ENCODE results near the gene SPECC1.
A peak's percentile ranks its signal among the peaks of the same experiment; 100 is the strongest.
"Not testable (repeated sequence)": the region's sequence is repeated elsewhere in the genome, so short reads cannot be mapped to it uniquely, and the experiment has no call there.

Gene SPECC1

GRCh38 chr17:20213449-20213848, 204.3 kb downstream of the SPECC1 start:
- DNase-seq, result no peak

DNA sequence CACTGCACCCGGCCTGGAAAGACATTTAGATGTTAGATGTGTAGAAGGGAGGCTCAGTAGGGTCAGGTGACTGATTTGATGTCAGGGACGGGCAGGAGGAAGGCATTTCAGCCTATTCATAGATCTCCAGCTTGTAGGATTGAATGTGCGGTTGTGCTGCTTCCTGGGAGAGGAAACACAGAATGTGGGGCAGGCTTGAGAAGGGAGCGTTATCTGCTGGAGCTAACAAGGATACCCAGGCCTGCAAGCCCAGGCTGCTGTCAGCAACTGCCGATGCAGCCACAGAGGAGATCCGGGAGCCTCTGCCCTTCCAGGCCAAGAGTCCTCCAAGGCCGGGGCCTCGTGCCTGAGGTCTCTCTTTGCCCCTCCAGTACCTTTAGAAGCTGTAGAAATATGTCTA, 205.6 kb downstream of the SPECC1 start:
- no peak for DNase-seq

- no peak for DNase-seq
Observed at GRCh38 chr17:20216154-20216815, 207.1 kb downstream of the SPECC1 start.

DNA sequence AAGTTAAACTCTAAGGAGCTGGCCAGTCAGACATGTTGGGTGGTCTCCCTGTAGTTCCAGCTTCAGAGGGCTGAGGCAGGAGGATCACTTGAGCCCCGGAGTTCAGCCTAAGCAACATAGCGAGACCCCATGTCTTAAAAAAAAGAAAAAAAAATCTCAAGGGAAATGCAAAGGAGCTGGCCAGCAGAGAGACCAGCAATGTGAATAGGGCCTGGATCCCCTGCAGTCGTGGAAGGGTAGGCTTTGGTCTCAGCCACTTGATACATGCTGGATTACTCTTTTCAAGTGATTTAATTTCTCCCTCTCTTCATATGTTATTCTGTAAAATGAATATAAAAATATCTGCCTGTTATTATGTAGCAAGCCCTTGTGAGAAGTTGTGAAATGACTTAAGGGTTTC, 207.7 kb downstream of the SPECC1 start:
- DNase-seq, result no peak

- no peak for DNase-seq
Observed at GRCh38 chr17:20217677-20218076, 208.5 kb downstream of the SPECC1 start.

GRCh38 chr17:20218272-20218671, 209.1 kb downstream of the SPECC1 start:
- DNase-seq, result no peak

DNA sequence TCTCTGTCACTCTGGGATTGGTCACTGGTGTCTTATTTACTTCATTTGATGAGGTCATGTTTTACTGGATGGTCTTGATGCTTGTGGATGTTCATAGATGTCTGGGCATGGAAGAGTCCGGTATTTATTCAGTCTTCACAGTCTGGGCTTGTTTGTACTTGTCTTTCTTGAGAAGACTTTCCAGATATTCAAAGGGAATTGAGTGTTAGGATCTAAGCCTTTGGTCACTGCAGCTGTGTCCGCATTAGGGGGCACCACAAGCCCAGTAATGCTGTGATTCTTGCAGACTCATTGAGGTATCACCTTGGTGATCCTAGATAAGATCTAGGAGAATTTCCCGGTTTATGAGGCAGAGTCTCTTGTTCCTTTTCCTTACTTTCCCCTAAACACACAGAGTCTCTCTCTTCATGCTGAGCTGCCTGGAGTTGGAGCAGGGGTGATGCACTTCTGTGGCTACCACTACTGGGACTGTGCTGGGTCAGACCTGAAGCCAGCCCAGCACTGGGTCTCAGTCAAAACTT, 214.7 kb downstream of the SPECC1 start:
- DNase-seq, result no peak

DNA sequence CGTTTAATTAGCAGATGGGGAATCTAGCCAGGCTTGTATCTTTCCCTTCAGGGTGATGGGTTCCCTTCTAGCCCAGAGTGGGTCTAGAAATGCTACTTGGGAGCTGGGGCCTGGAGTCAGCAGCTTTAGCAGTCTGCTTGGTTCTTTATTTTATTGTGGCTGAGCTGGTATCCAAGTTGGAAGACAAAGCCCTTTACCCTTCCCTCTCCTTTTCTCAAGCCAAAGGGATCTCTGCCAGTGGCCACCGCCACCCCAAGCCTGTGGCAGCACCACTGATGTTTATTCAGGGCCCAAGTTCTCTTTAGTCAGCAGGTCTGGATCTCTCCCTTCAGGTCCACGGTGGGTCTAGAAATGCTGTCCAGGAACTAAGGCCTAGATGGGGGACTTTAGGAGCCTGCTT, 215.2 kb downstream of the SPECC1 start:
- DNase-seq, result no peak

DNA sequence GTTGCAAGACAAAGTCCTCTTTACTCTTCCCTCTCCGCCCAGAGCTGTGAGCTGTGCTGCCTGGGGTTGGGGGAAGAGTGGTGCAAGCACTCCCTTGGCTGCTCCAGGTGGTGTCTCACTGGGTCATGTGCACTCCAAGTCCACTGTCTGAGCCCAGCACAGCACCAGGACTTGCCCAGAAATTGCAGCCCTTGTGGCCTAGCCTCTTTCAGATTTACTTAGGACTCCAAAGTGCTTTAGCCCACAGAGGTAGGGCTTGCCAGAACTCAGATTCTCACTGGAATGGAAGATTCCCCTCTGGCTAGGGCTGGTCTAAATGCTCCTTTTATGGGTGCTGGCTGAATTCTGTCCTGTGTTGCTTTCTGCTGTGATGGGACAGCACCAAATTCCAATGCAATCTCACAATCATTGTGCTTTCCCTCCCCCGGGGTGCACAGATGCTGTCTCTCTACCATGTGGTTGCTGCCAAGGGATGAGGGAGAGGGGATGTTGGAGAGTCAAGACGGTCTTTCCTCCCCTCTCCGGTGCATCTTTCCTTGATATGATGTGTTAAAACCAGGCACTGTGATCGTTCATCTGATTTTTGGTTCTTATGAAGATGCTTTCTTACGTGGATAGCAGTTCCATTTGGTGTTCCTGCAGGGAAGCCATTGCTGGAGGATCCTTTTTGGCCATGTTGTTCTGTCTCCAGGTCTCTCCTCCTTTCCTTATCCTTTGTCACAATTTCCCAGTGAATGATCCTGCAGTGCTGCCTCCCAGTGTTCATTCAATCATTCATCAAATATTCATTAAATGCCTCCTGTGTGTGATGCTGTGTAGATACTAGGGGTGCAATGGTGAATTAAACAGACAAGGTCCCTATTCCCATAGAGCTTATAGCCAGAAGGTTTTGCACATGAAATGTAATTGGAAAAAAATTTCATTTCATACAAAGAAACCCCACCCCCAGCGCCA, 216.3 kb downstream of the SPECC1 start:
- no peak for DNase-seq

DNA sequence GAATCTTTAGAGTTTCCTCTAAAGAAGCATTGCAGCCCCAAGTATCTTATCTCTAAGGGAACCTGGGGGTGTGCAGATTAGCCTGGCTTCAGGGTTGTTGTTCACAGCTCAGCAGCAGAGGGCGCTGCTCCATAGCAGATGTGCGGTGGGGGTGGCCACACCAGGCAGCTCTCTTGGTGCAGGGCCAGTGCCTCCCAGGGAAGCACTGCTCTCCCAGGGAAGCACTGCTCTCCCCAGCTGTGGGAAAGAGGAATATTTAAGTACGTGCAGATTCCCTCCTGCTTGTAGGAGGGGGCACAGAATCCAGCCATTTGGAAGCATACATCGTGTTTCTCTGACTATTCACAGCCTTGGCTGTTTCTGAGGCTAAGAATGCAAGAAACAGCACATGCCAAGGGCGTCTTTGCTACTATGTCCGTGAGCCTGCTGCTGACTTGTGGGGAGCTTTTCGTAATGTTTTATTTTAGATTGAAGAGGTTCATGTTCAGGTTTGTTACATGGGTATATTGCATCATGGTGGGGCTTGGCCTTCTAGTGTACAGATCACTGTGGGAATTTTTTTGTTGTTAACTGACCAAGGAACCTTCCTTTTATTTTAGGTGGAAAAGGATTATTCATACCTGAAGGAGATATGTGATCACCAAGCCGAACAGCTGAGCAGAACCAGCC, 217.8 kb downstream of the SPECC1 start:
- DNase-seq, result peak; percentile 55

DNA sequence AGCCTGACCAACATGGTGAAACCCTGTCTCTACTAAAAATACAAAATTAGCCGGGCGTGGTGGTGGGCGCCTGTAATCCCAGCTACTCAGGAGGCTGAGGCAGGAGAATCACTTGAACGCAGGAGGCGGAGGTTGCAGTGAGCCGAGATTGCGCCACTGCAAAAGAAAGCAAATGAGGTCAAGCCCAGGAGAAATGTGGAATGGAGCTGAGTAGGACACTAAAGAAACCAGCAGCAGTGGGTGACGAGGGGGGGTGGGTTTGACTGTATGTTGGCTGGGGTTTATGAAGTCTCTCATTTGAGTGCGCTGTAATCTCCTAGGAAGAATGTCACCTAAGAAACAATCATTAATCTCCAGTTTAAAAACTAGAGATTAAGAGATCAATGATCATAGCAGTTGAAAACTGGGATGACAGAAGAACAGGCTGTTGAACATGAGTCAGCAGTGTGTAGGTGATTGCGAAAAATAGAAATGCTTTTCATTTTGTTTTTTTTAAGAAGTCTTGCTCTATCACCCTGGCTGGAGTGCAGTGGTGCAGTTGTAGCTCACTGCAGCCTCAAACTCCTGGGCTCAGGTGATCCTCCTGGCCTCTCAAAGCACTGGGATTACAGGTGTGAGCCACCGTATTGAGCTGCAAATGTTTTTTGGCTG, 218.7 kb downstream of the SPECC1 start:
- DNase-seq, result not testable (repeated sequence)

- DNase-seq, result no peak
Observed at GRCh38 chr17:20228410-20228809, 219.3 kb downstream of the SPECC1 start.

- DNase-seq, result no peak
Observed at GRCh38 chr17:20228860-20229259, 219.7 kb downstream of the SPECC1 start.

DNA sequence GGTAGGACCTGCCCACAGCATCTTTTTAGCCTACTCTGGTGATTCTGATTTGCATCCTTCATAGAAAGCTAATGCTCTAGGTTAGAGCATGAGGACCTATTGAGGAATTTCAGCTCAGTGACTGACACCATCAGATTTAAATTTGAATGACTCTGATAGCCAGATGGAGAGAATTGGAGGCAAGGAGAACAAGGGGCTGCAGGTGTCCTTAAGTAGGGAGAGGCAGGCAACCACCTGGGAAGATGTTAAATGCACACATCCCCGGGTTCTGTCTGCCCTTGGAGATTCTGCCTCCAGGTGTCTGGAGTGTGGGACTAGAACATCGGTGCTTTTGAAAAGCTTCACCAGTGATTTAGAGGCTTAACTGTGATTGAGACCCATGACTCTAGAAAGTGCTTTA, 221.8 kb downstream of the SPECC1 start:
- no peak for DNase-seq

DNA sequence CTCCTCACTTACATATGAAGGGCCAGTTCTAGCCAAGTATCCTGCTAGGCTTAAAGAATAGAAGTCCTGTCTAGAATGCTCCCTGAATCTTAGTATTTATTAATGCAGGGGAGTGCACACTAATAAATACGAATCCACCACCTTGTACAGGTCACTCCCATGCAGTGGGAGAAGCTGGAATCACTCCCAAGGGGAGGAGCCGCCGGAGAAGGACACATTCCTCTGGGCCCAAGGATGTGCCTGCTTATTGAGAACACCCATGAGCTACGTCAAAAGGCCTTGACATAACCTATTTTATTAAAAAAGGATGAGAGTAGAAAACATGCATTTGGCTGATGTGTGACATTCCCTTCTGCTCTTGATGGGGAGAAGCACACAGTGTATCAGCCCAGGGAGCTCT, 223.5 kb downstream of the SPECC1 start:
- no peak for DNase-seq

GRCh38 chr17:20234276-20234675, 225.1 kb downstream of the SPECC1 start:
- DNase-seq, result no peak

DNA sequence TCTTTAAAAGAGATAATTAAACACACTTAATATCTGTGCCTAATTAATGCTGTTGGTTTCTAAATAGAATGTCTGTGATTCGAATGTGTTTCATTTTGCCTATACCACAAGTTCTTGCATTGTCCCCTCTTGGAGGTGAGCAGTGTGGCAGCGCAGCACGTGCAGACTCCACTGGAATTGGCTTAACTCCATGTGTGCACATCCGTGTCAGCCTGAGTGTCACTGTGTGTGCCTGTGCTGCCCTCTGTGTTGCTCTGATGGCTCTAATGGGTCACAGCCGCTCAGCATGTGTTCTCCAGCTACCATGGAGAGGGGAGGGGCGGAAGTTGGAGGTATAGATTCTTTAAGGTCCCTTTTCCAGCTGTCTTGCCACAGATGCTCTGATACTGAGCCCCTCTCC, 226.6 kb downstream of the SPECC1 start:
- DNase-seq, result no peak

- DNase-seq, result no peak
Observed at GRCh38 chr17:20236578-20237227, 227.5 kb downstream of the SPECC1 start.

- not testable (repeated sequence) for DNase-seq
Observed at GRCh38 chr17:20239776-20240175, 230.6 kb downstream of the SPECC1 start.

DNA sequence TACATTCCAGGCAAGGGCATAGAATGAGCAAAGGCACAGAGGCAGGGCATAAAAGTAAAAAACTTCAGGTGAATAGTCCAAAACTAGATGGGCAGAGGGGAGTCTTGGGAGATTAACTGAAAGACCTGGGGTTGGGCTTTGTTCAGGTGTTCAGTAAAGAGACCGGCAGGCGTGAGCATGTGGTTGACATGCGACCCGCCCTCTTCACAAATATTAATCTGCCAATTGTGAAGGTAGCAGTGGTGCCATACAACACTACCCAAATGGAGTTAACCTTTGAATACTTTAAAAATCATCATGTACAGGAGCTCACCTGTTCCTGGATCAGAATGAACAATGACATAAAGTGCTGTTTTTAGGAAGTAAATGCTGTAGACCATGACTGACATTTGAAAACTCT, 232.7 kb downstream of the SPECC1 start:
- no peak for DNase-seq

DNA sequence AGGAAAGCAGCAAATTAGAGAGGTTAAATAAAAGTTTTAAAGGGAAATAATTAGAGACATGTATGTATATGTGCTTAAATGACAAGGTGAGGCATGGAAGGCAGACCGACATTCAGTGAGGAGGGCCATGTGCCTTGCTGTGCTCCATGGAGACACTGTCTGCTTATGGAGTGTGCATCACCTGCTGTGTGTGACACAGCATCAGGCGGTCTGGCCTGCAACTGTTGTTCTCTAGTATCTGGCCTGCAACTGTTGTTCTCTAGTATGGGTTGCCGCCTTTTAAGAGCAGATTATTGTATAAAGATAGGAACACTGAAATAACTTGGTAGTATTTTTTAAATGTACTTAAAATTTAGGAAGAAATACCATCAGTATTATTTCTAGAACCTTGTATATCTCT, 233.1 kb downstream of the SPECC1 start:
- DNase-seq, result no peak

DNA sequence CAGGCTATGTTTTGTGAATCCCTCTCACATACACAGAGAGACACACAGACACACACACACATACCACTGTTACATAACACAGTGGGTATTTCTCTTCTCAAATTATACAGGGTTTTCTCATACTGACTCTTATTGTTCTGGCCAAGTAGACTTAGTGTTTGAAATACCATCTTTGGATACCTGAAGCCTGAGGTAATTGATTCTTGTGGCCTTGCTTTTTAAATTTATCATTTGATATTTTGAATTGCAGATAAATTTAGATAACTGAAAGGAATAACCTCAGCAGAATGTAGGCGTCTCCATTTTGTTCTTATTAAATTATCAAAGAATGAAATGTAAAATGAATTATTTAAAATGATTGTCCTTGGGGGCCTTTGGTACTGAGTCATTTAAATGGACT, 234.4 kb downstream of the SPECC1 start:
- no peak for DNase-seq
